GM19025 (cell line): ENCODE measurements around the gene BTG4.

Experiments
- ATAC-seq: cut with Tn5 transposase; IDR thresholded peaks from one replicate; pipeline ENCODE4 v1.9.1; 2021; ENCODE audit warnings: mild to moderate bottlenecking, low read depth, moderate library complexity; ENCODE audit not compliant: unreplicated experiment

The BTG4 gene

GRCh38 chr11:111538407-111539114 is 26.4 kb upstream of the BTG4 start:
- ATAC-seq, result no peak

DNA sequence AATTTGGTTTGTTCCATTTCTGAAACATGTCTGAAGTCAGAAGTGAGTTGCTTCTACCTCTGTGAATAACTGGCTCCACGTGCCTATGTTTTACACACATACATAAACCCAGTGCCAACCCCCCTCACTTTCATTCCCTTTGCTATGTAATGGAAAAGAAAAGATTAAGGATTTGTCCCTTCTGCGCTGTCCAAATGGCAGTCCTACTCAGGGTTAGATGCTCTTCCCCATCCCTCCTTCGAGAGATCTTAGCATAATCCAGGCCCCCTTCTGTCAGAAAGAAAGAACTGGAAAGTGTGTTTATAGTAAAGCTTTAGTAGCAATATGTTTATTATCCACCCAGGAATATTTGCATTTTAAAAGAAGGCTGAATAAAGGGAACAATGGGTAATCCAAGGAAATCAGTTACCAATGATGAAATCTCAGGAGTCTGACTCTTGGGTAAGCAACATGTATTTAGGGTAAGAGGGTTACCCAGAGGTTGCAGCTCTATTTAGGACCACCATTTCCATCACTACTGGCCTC is 25.2 kb upstream of the BTG4 start:
- no peak for ATAC-seq

DNA sequence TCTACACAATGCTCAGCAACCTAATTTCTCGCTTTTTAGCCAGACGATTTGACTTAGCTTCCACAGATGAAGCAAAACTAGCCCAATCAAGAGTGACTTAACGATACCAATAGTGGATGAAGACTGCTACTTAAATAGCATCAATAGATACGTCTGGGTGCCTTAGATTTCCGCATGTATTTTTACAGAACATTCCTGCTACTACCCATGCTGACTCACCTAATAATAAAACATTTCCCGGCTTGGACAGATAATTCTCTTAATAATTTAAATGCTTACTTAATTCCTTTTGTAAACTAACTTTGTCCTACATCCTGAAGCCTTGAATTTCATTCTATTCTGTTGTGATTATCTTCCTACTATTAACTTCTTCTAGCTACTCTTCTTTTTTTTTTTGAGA is 23.1 kb upstream of the BTG4 start:
- no peak for ATAC-seq

- no peak for ATAC-seq
Measured at GRCh38 chr11:111532365-111532709, 20.2 kb upstream of the BTG4 start.

DNA sequence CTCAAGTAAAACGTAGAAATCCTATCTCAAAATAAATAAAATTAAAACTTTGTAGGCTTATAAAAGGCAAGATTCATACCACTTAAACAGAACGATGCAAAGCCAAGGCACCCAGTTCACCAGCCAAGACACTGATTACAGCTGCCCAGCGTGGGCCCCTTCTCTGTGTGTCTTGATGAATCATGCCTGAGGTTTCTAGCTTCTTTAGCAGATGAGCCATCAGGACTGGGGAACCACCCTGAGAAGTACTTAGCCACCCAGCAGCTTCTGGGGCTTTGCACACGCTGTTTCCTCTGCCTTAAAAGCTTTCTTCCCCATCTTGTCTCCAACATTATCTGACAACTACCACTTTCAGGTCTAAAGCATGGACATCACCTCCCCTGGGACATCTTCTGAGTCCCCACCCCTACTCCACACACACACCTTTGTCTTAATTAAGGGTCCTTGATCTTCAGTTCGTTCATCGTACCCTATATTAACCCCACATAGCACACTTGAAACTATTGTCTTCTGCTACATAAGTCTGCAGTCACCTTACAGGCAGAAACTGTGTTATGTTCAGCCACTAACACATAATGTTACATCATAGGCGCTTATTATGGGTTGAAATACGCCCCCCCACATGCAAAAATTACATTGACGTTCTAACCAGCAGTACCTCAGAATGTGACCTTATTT is 19.6 kb upstream of the BTG4 start:
- peak; percentile 87 for ATAC-seq

DNA sequence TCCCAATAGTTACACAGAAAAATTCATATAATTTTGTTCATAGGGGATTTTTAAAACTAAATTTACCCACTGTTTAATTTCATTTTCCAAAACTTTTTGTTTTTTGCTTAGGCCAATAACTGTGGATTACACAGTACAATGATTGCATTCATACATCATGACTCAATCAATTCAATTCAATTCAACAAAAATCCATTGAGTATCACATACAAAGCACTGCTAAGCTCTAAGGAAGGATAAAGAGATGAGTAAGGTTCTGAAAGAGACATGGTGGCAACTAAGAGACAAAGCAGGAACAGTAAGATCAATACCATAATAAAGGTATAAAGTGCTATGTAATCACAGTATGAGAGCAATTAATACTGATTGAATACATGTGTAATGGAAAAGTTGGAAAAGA is 18.9 kb upstream of the BTG4 start:
- ATAC-seq, result no peak

- ATAC-seq, result no peak
Measured at GRCh38 chr11:111530091-111530490, 17.9 kb upstream of the BTG4 start.

DNA sequence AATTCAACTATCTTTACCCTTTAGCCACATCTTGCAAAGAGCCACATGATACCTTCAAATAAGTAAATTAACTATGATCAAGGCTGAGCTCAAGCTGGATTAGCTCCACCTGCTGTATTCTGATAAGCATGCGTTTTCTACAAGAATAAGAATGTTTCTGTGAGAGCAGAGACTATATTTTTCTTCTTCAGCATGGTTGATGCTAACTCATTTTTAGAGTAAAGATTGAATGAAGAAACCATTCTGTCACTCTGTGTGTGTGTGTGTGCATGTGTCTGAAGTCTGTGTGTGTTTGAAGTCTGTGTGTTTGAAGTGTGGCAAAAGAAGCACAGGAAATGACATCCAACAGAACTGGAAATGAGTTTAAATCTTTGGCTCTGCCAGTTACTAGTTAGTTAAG is 16.4 kb upstream of the BTG4 start:
- no peak for ATAC-seq

- ATAC-seq, result no peak
Measured at GRCh38 chr11:111527279-111527678, 15.1 kb upstream of the BTG4 start.

GRCh38 chr11:111526501-111526900 is 14.3 kb upstream of the BTG4 start:
- no peak for ATAC-seq

- no peak for ATAC-seq
Measured at GRCh38 chr11:111525456-111525855, 13.3 kb upstream of the BTG4 start.

- ATAC-seq, result no peak
Measured at GRCh38 chr11:111524056-111524455, 11.9 kb upstream of the BTG4 start.

DNA sequence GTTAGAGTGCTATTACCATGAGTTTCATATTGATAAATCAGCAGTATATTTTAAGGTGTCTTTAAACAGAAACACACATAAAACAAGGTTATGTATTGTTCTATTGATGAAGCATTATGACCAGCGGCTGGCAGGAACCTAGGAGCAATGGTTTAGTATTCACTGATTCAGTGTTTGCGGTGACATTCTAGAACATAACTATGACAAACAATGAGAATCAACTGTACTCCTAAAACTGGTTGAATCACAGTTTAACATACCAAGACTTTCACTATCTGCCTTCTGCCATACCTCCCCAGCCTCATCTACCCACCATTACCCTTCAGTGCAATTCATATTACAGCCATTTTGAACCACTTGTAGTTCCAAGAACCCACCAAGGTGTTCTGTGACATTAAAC is 11.2 kb upstream of the BTG4 start:
- no peak for ATAC-seq

DNA sequence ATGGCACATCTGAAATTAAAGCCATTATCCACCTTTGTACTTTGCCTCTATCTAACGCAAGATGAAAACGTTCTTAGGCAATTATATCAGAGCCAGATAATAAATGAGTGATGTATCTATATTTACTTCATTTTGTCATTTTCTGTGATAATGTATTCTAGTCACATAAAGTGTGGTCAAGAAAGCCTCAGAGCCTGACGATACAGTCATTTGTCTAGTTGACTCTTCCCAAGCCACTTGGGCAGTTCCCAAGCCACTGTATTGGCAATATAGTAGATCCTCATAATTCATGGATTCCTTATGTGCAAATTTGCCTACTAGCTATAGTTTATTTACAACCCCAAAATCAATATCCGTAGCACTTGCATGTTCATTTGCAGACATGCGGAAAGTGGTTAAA is 10.2 kb upstream of the BTG4 start:
- no peak for ATAC-seq

DNA sequence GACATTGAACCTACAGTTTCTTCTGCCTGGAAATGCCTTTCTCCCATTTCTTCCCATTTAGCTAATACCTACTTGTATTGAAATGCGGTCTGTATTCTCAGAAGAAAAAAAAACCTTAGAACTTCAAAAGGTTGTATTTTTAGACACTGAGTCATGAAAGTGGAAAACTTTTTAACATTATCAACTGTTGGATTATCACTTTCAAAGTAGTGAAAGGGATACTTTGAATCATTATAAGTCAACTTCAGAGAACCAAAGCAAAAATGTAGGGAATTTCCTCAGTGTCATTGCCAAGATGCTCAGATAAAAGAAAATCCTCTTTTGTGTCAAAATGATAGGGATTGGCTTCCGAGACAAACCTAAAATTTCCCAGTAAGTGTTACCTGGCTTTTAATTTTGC is 8.9 kb upstream of the BTG4 start:
- ATAC-seq, result no peak

GRCh38 chr11:111520560-111520959 is 8.4 kb upstream of the BTG4 start:
- ATAC-seq, result no peak

GRCh38 chr11:111518668-111519067 is 6.5 kb upstream of the BTG4 start:
- ATAC-seq, result no peak

- ATAC-seq, result no peak
Measured at GRCh38 chr11:111515591-111515990, 3.4 kb upstream of the BTG4 start.

GRCh38 chr11:111514216-111515031 is 2.2 kb upstream of the BTG4 start, which contains the start of gene HOATZ:
Gene HOATZ, plus strand, starts transcription at chr11:111514778. Its CDS starts 7 bp downstream, at chr11:111514785.
- ATAC-seq, result no peak

DNA sequence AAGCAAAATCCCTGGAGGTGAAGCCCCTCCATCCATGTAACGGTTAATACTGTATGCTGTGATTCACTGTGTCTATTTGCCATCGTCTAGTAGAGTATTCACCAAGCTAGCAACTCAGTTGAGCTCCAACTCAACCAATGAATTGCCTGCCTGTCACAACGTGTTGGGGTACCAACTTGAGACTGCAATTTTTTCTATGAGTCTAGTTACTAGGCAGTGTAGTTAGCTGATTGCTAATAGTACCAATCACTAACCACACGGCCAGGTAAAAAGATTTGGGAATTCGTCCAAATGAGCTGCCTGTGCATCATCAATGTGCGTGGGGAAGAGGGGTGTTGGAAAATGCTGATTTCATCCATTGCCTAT is 1.0 kb upstream of the BTG4 start:
- no peak for ATAC-seq

DNA sequence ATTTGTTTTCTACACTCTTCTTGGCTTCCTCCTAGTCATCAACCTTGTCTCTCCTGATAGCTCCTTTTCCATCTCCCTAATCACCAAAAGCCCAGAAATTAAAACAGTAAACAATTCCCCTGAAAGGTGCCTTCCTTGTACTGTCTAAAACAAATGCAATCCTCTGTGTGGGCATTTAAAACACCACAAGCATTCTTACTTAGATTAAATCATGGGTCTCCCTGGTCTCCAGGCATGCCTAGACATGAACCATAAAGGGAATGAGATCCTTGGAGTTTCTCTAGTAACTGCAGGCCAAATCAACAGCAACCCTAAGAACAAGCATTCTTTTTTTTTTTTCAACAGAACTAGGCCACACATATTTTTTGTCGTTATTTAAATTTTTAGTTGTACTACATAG is 1.9 kb downstream of the BTG4 start:
- no peak for ATAC-seq
